NCI-H524 (cell line): Measurements from ENCODE around the gene MID1.
"Not testable (repeated sequence)": the region's sequence is repeated elsewhere in the genome, so short reads cannot be mapped to it uniquely, and the experiment has no call there.

Source experiments
- DNase-seq, 2 experiments: peaks; one replicate each; lab custom pipeline; 2025; lab: John Stamatoyannopoulos, UW

The MID1 gene

DNA sequence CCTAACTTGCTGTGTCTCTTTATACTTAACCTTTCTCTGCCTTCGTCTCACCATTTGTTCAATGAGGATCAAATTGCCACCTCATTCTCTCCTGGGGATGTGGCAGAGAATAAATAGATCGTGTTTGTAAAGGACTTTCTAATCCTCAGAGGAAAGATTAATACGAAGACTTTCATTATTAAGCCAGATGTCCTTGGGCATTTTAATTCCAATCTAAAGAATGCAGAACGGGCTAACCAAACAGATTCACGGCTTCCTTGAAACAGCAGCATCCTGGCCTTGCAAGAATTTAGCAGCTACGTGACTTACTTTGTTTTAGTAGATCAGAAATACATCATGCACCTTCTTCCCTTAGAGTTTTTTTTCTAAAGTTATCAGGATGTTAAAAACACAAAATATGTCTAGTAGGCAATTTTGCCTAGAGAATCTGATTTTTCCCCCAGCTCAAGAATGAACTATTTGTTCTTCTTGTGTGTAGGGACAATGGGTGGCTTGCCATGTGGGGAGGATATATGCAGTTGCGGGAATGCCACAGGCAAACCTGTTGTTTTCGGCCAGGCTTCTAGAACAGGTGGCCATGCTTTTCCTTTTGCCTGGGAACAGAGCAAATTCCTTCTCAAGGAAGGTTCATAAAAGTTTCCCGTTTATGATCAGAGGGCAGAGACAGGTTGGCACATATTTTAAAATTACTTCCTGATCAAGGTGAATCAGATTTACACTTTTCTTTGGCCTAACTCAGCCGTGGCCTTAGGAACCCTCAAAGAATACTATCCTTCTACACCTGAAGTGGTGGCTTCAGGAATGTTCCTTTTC is 3.0 kb downstream of the MID1 start:
- peak; percentile 29 to 84 for DNase-seq

DNA sequence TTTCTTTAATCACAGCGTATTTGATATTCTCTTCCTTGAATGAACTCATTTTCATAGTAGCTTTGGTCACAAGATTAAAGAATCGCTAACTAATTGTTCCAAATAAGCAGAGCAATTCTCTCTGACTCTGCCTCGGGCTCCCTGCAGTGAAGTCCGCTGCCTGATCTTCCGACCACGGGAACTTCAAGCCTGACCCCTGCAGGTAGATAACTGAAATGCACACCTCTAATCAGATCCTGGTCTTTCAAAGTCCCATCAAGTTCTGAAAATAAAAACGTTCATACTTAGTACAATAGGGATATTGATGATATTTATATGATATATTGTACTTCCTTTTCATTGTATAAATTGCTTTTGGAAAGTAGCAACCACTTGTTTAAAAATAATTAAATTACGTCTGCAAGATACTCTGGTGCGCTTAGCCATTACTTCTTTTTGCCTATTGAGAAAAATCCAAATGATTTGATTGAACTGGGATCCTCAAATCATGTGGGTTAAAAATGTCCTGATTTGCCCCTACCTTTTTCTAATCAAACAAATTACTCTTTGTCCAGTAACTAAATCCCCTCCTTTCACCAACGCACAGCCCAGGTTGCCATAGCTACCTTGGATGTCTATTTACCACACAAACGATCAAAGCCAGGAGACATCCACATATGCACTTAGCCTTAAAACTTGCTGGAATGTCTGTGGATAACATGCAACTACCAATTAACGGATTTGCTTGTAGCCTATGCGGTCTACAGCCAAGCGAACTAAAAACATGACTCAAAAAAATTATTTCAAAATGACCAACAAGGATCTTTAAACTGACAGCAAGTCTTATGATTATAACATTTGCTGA is 4.2 kb downstream of the MID1 start:
- DNase-seq: peak; percentile 52 to 64

DNA sequence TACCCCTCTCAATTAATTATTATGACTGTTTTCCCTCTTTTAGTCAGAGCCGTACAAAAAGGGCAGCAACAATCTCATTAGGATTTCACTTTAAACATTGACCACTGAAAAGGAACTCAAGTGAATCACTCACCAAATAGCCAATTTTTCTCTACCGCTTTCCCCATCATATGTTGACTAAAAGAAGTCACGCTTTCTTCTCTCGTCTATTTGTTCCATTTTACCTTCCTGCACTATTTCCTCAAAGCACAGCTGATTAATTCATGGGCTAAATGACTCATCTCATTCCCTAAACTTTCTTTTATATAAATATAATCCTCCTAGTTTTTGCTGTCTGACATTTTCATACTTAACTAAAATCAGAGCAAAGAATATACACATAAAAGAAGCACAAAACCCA is 8.2 kb downstream of the MID1 start:
- no peak for DNase-seq

DNA sequence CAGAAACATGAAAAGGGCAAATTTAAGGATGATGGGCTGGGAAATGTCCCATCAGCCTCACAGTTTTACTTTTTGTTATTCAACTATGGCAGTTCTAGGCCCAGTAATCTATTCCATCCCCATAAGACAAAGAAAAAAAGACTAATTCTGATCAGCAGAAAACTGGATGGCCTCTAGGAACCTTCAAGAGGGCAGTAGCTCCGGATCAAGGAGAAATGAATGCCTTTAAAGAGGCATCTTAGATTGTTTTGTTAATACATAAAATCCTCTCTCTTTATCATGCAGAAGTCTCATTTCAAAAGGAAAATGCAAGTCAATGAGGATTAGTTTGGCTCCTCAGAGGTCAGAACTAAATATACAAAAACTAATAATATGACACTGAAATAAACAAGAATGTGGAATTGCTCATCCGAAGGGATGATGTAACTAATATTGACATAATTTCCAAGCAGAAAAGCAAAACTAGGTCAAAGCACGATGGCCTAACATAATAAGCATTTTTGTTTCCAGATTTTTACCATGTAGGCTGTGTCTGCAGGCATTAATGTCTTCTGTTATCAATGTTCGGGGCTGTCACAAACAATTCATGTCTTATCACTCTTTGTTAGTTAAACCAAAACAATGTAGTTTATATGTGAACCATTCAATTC is 8.8 kb downstream of the MID1 start:
- no peak for DNase-seq

DNA sequence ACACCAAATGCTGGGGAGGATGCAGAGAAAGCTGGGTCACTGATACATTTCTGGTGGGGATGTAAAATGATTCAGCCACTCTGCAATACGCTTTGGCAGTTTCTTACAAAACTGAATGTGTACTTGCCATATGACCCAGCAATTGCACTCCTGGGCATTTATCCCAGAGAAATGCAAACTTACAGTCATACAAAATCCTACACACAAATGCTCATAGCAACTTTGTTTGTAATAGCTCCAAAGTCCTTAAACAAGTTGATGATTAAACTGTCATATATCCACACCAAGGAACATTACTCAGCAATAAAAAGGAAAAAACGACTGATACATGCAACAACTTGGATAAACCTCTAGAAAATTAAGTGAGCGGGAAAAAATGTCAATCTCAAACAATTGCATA is 12.3 kb downstream of the MID1 start:
- no peak for DNase-seq

DNA sequence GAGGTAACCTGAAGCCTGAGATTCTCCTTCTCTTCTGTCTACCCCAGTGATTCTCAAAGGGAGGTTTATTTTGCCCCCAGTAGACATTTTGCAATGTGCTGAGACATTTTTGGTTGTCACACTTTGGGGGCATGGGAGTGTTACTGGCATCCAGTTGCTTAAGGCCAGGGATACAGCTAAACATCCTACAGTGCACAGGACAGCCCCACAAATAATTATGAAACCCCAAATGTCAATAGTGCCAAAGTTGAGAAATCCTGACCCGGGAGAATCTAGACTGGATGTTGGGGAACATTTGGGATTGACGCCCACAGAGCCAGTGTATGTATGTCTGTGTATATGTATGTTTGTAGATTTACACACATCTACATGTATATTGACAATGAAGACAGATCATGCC is 13.2 kb downstream of the MID1 start:
- DNase-seq: no peak

DNA sequence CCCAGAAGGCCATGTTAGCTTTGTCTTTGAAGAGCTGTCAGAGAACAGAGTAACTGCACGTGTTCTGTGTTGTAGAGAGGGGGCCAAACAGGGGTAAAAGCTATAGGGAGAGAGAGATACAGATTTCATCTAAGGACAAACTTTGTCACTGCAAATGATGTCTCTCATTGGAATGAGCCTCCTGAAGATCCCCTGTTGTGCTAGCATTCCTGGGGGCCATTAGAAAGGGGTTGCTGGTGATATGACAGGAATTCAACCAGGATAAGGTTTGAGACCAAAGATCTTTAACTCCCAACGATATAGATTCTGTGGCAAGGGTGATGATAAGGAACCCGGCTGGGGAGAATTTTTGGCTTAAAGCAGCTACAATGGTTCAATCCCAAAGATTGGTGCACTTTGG is 16.8 kb downstream of the MID1 start:
- DNase-seq: no peak

DNA sequence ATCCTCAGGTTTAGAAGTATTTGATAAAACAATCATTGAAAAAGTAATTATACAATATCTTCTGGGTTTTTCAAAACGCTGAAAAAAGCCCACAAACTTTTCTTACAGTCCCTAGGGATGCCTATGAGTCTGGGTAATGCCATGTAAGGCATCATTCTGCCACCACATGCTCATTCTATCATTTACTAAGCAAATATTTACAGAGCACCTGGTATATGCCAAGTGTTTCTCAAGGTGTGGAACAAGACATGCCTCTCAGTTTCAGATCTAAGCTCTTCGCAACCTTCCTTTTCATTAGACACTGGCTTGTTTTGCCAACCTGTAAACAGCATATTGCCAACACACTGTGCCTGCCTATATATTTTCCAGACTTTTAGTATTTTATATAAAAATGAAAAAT is 17.7 kb downstream of the MID1 start:
- no peak for DNase-seq

DNA sequence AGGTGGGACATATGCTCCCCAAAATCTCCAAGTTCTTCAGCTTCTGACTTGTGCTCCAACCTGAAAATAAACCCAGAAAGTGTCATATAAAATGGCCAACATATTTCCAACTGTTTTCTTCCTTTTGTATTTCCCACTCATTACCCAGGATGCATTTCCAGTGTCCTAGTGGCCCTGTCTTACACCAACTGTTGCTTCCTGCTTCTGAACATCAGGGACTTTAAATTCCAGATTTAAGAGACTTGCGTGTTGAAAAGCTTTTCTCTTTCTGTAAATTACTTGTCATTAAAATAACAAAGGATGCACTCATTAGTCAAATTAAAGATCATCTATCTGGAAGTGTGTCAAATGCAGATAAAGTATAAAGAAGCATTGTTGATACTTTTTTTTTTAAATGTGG is 19.9 kb downstream of the MID1 start:
- DNase-seq: no peak

DNA sequence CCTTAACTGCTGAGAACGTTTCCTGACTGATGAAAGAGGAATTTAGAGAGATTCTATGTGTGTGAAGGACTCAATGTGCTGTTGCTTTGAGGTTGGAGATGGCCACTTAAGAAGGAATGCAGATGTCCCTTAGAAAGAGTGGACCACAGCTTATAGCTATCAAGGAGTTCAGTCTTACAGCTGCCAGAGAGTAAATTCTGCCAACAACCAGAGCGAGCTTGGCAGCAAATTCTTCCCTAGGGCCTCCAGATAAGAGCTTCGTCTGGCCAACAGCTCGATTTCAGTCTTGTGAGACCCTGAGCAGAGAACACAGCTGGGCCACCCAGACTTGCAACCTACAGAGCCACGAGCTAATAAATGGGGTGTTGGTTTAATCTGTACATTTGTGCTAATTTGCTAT is 21.8 kb downstream of the MID1 start:
- DNase-seq: peak in 1 of 2 experiments; percentile 70

DNA sequence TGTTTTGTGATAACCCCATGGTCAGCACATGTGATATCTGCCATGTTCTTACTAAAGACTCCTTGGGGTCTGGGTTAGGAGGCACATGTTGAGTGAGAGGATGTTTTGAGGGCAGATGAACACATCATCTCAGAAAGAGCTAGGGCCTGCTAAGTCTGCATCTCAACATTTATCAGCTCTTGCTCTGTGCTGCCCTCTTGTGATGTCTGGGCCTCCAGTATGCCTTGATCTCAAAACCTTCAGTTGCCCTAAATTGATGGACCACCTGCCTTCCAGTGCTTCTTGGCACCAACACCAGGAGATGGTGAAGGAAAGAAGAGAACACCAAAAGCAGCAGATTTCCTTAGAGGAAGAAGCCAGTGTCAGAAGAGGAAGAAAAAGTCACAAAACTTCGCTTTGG is 22.5 kb downstream of the MID1 start:
- peak in 1 of 2 experiments; percentile 30 for DNase-seq

DNA sequence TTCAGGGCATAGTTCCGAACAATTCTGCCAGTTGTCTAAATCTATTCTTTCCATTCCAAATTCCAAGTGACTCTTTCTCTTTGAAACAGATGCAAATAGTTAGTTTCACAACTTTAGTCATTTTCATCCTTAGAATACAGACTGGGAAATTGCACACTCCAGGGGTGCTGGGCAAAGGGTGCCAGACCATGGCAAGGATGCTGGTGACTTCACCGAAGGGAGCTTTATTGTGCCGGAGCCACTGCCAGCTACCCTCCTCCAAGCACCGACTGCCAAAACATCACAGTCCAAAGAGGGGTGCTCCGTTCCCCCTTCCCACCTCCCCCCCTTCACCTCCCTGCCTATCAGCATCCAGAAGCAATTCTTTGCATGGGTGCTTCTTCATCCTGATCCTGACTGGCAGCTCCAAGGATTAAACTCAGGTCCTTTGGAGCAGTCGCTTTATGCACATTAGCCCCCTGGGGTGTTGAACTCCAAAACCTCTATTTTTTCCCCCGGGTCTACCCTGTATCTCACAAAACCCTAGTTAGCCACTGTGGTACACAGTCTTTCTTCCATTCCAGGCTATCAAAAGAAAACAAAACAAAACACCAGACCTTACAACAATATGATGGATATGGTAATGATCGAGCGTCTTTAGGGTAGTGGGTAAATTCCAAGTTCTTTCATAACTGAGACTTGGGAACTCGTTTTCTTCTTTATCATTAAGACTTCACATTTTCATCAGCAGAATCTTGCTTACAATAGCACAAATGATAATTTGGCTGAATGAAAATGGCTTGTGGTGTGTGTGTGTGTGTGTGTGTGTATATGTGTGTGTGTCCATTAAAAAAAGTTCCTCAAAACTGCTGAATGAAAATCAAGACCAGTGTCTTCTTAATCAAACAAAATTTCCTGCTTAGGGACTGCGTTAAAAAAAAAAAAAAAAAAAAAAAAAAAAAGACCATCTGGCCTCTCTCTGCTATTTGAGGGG is 28.7 kb downstream of the MID1 start:
- DNase-seq: peak in 1 of 2 experiments; percentile 54

DNA sequence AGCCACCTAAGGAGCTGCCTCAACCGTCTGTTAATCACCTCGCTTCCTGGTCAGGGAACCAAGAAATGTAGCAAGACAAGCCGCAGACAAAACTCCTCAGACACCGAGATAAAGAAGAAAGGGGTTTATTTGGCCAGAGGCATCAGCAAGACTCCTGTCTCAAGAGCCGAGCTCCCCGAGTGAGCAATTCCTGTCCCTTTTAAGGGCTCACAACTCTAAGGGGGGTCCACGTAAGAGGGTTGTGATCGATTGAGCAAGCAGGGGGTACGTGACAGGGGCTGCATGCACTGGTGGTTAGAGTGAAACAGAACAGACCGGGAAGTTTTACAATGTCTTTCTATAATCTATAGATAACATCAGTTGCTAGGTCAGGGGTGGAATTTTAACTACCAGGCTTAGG is 30.6 kb downstream of the MID1 start:
- not testable (repeated sequence) for DNase-seq

DNA sequence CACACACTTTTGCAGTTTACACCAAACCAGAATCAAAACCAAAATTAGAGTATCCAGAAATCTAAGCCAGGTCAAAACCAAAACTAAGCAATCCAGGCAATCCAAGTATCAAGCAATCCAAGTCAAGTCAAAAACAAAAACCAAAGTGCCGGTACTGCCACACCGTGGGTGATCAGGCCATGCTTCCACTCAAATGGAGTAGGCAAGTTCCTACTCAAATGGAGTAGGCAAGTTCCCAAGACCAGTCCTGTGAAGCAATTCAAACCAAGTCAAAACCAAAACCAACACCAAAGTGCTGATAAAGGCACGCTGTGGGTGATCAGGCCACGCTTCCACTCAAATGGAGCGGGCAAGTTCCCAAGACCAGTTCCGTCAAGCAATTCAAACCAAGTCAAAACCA is 31.3 kb downstream of the MID1 start:
- no peak for DNase-seq

DNA sequence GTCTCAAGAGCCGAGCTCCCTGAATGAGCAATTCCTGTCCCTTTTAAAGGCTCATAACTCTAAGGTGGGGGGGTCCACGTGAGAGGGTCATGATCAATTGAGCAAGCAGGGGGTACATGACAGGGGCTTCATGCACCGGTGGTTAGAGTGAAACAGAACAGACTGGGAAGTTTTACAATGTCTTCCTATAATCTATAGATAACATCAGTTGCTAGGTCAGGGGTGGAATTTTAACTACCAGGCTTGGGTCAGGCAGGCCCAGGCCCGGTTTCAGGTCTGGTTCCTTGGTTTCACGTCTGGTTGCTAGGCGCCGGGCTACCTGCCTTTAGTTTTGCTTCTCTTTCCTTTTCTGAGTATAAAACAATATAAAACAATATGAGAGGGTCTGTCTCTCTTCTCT is 35.5 kb downstream of the MID1 start:
- not testable (repeated sequence) for DNase-seq

DNA sequence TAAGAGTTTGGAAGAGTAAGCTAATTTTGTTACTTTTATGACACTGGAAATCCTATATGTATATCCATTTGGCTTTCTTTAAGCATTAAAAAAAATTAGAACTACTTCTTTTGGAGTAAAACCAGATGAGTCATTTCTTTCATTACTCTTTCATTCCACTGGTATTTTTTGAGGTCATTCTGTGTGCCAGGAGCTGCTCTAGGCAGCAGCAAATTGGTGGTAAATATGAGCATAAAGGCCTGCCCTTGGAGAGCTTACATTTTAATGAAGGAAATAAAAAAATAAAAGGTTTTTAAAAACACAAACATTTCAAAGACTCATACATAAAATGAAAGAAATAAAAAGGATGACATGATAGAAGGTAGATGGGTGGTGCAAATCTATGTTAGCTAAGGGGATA is 37.4 kb downstream of the MID1 start:
- no peak for DNase-seq

DNA sequence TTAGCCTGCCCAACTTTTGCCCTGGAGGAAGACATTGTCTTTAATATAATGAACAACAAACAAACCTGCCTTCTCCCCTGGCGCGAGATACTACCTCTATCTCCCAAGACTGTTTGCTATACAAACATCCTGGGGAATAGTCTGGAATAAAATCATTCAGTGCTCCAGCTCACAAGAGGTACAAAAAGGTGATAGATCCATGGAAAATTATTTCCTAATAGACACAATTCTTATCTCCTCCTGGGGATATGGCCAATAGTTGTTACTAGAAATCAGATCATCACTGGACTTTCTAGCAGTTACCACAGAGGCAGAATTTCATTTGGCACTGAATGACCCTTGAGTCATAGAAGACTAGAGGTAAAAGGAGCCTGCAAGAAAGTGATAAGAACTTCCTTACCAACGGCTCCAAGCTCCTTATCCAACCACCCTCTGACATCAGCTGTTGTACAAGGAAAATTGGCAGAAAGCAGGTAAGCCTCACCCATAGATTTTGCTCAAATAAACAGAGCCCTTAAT is 38.1 kb downstream of the MID1 start:
- no peak for DNase-seq

DNA sequence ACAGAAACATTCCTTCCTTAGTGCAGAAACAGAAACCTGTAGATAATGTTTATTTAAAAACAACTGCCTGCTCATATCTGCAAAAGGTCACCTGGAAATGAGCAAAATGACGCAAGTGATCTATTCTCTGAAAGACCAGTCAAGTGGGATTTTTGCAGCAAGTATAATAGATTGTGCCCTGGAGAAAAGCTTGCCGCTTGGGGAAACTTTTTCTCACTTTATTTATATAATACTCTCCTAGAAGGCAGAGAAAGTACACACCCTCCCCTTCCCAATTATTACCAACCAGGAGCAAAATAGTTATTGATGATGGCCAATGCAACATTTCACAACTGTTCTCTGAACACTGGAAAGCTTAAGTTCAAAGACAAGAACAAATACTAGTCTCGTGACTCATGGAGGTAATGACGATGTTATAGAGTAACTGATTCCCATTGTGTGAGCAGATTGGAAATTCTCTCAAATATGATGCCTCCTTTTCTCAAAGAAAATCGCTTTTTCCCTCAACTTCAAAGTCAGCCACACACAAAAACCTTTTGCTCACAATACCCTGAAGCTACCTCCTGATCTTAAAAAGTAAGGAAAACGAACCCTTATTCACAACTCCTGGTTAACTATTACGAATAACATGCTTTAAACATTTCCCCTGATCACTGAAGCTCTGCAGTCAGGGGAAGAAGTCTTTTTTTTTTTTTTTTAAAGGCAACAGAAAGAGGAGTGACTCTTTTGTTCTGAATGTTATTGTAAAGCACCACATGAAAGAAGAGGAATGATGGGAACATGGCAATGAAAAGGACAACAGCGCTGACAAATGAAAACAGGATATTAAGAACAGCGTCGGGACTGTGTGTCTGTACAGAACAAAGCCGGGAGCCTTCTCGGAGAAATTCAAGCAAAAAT is 41.0 kb downstream of the MID1 start:
- no peak for DNase-seq

DNA sequence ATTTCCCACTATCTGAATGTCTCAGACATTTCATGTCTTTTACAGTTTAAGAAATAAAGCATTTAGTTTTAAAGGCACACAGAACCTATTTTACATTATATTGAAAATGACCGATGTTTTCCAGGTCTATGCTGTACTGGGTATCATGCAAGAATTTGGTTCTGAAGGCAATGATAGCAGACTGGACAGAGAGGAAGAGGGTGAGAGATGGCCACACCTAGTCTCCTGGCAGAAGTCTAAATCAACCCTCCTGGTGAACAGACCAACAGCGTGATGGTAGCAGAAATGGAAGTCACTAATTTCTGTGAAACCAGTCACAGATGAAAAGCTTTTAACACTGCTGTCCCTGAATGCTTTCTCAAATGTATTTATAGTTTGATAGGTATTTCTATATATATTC is 41.9 kb downstream of the MID1 start:
- DNase-seq: no peak

DNA sequence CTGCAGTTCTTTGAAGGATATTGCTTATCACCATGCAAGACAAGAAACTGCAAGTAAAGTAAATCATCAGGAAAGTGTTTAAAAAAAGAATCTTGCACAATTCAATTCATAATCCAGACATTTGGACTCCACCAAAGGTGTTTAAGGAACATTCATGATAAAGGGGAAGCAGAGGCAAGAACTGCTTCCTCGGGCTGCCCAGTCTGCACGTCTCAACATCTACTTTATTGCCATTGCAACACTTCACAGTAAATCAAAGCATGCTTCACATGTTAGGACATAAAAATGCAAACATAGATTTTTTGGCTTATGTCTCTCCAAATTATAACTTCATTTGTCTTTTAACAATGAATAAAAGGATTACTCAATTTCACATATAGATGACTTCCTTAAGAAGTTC is 42.5 kb downstream of the MID1 start:
- DNase-seq: no peak
